ENCODE results near the gene COMMD1.
A peak's percentile ranks its signal among the peaks of the same experiment; 100 is the strongest.
"Not testable (repeated sequence)": the region's sequence is repeated elsewhere in the genome, so short reads cannot be mapped to it uniquely, and the experiment has no call there.

COMMD1 gene

GRCh38 chr2:61905372-61906185 is at the start of gene COMMD1:
Gene COMMD1, plus strand, starts transcription at chr2:61905674. Its CDS starts 5 bp downstream, at chr2:61905679.
- peak; percentile 76 for DNase-seq (ENCODE audit: low spot score)

- DNase-seq (ENCODE audit: low spot score): no peak
These were observed 48.2 kb upstream of the COMMD1 start for GRCh38 chr2:61857224-61857623.

- no peak for DNase-seq (ENCODE audit: low spot score)
These were observed 43.4 kb upstream of the COMMD1 start for GRCh38 chr2:61862085-61862484.

- DNase-seq (ENCODE audit: low spot score): not testable (repeated sequence)
These were observed 38.9 kb upstream of the COMMD1 start for GRCh38 chr2:61866482-61867089.

GRCh38 chr2:61876400-61876799 is 29.1 kb upstream of the COMMD1 start:
- DNase-seq (ENCODE audit: low spot score): no peak

GRCh38 chr2:61877571-61878245 is 27.8 kb upstream of the COMMD1 start:
- DNase-seq (ENCODE audit: low spot score): no peak

GRCh38 chr2:61878761-61879160 is 26.7 kb upstream of the COMMD1 start:
- DNase-seq (ENCODE audit: low spot score): no peak

GRCh38 chr2:61879351-61879750 is 26.1 kb upstream of the COMMD1 start:
- DNase-seq (ENCODE audit: low spot score): not testable (repeated sequence)

- DNase-seq (ENCODE audit: low spot score): no peak
These were observed 22.6 kb upstream of the COMMD1 start for GRCh38 chr2:61882850-61883249.

- no peak for DNase-seq (ENCODE audit: low spot score)
These were observed 19.4 kb upstream of the COMMD1 start for GRCh38 chr2:61885896-61886603.

GRCh38 chr2:61887717-61888266 is 17.7 kb upstream of the COMMD1 start:
- DNase-seq (ENCODE audit: low spot score): peak; percentile 19

- peak; percentile 94 for DNase-seq (ENCODE audit: low spot score)
These were observed 17.0 kb upstream of the COMMD1 start, which contains the start of gene CCT4 for GRCh38 chr2:61888267-61889055. Gene CCT4, minus strand, starts transcription at chr2:61888656. Its CDS starts 149 bp downstream, at chr2:61888507.

- peak; percentile 12 for DNase-seq (ENCODE audit: low spot score)
These were observed 6.7 kb upstream of the COMMD1 start for GRCh38 chr2:61898810-61899209.

- DNase-seq (ENCODE audit: low spot score): no peak
These were observed 5.2 kb upstream of the COMMD1 start for GRCh38 chr2:61900281-61900680.

GRCh38 chr2:61906186-61906470 is 654 bp downstream of the COMMD1 start:
- no peak for DNase-seq (ENCODE audit: low spot score)

GRCh38 chr2:61909116-61909515 is 3.6 kb downstream of the COMMD1 start:
- no peak for DNase-seq (ENCODE audit: low spot score)

GRCh38 chr2:61910603-61911002 is 5.1 kb downstream of the COMMD1 start:
- DNase-seq (ENCODE audit: low spot score): no peak

- DNase-seq (ENCODE audit: low spot score): no peak
These were observed 6.0 kb downstream of the COMMD1 start for GRCh38 chr2:61911510-61911909.

- DNase-seq (ENCODE audit: low spot score): not testable (repeated sequence)
These were observed 9.3 kb downstream of the COMMD1 start for GRCh38 chr2:61914794-61915193.

GRCh38 chr2:61920548-61920947 is 15.1 kb downstream of the COMMD1 start:
- no peak for DNase-seq (ENCODE audit: low spot score)

- DNase-seq (ENCODE audit: low spot score): no peak
These were observed 17.2 kb downstream of the COMMD1 start for GRCh38 chr2:61922714-61923113.

All from iPS-NIHi11 (cell line).